GM20000 (cell line): Measurements from ENCODE around the gene GRM7.

ENCODE experiments used
- DNase-seq: peaks from one replicate; pipeline ENCODE4 v3.0.0; 2012; ENCODE audit warnings: low spot score
- TF ChIP-seq, protein P1 (sequence below): IDR thresholded peaks from 2 replicates; pipeline ENCODE4 v1.5.1; 2012; ENCODE audit warnings: mild to moderate bottlenecking, control low read depth; ENCODE audit errors: extremely low read depth, missing control alignments

The GRM7 gene

DNA sequence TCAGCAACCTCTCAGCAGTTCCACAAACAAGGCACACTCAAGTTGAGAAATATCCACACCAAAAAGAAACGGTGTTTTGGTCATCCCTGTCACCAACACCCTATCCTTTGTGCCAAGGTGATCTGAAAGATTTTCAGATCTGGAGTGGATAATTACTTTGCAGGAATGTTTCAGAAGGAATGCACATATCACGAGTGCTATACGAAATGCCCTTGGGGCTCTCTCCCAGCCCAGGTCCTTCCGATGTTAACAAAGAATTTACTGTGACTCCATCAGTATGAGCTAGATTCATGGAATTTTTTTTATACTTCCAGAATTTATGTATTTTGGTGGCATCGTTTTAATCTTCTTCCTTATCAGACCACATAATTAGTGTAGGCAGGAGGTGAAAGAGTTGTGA is 105.0 kb downstream of the GRM7 start:
- DNase-seq: no peak
- TF ChIP-seq, protein P1, sequence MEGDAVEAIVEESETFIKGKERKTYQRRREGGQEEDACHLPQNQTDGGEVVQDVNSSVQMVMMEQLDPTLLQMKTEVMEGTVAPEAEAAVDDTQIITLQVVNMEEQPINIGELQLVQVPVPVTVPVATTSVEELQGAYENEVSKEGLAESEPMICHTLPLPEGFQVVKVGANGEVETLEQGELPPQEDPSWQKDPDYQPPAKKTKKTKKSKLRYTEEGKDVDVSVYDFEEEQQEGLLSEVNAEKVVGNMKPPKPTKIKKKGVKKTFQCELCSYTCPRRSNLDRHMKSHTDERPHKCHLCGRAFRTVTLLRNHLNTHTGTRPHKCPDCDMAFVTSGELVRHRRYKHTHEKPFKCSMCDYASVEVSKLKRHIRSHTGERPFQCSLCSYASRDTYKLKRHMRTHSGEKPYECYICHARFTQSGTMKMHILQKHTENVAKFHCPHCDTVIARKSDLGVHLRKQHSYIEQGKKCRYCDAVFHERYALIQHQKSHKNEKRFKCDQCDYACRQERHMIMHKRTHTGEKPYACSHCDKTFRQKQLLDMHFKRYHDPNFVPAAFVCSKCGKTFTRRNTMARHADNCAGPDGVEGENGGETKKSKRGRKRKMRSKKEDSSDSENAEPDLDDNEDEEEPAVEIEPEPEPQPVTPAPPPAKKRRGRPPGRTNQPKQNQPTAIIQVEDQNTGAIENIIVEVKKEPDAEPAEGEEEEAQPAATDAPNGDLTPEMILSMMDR: no peak

DNA sequence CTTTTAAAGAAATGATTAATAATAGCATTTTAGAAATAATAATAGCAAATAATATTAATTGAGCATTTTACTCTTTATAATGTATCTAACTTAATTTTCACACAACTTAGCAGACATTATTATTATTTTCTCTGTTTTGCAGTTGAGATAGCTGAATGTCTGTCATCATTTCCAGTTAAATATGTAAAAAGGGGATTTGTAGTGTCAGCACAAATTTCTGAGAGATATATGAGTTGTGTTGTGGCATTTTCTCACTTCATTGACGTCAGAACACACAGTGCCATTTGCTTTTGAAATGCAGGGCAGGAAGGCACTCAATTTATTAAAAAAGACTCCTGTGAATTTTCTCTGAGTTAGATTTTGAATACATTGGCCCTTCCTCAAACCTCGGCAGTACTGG is 111.0 kb downstream of the GRM7 start:
- TF ChIP-seq, protein P1: no peak
- no peak for DNase-seq

DNA sequence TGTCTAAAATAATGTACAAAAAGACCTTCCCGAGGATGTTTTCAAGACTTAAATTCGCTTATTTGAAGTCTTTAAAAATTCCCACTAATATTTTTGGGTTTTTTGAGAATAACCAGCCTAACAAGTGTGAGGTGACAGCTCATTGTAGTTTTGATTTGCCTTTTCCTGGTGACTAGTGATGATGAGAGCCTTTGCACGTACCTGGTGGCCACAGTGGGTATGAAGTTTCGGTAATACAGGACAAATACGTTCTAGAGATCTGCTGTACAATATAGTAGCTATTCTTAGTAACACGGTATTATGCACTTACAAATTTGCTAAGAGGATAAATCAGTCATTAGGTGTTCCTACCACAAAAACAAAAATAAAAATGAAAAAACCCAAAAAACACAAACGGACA is 124.9 kb downstream of the GRM7 start:
- no peak for DNase-seq
- TF ChIP-seq, protein P1: no peak

DNA sequence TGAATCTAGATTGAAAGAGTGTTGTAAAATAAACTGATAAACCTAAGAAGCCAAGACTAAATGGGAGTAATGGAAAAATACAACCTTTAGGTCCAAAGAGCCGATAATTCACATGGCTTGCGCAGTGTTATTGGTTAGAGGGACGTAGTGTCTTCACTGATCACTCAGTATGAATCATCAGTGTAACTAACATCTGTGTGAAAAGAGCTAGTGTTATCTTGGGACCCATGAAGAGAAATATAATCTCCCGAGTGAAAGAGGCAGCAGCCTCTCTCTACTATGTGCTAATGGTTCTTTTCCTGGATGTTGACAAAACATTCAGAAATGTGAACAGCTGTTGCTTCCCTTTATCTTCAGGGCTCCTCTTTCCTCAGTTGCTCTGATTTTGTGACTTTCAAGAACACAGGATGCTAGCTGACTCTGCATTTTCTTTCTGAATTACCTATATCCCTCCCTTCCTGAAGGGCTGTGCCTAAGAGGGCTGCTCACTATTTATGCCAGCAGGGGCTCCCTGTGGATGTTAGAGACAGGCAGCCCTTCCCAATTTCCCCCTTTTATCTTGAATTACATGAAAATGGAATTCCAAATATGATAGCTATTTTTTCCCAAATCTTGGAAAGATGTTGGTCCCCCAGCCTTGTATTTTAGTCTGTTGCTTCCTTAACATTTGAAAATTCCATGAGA is 128.8 kb downstream of the GRM7 start:
- DNase-seq: no peak
- TF ChIP-seq, protein P1: no peak

DNA sequence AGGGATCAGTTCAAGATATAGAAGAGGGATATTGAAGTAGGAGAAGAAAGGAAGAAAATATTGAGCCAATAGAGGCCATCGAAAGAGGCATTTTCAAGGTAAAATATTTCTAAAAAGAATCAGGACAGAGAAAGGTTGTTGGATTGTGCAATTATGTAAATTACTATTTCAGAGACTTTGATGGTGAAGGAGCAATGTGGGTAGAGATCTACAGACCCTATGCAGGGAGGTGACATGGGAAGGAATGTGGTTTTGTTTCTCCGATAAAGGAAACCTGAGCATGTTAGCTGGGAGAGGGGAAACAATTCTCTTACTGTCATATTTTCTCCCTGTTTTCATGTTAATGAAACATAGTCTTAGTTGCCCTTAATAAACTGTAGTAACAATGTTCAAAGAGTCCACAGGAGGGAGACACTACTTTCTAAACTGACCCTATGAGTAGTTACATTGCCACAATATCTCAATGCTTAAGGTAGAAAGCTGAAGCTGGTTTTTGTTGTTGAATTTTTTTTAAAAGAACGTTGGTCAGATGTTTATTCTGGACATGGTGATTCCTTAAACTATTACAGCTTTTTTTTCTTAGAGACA is 133.3 kb downstream of the GRM7 start:
- TF ChIP-seq, protein P1: no peak
- DNase-seq: no peak

DNA sequence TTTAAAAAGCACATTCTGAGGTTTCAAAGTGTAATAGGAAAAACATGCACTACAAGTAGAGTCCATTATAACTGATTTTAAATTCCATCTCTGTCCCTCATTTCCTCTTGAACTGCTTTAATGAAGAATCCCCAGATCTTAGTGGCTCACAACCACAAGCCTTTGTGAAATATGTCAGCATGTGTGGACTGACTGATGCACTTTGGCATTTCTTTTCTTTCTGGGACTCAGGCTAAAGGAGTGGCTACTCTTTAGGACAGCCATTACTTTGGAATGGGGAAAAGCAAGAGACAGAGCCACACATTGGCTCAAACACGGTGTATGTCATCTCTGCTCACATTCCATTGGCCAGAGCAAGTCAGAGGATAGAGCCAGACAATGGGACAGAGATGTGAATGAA is 139.6 kb downstream of the GRM7 start:
- no peak for DNase-seq
- TF ChIP-seq, protein P1: no peak

DNA sequence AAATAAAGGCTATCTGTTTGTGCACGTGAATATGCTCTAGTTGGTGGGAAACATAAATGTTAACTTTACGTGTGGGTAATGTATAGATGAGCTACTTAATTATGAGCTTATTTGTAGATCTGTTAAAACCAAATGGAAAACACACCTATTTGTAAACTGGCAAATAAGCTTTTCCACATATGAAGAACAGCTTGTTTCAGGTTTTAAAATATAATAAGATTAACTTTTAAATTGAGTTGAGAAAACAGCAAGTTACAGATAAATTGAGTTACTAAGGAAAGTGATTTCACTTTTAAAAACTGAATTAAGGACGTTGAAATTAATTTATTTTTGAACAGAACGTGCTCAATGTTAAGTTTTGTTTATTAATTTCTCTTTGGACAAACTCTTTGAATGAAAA is 140.5 kb downstream of the GRM7 start:
- TF ChIP-seq, protein P1: no peak
- DNase-seq: no peak
